ENCODE results near the gene MAGEA10. TPM values are rescaled to one million over a fixed set of nuclear protein-coding genes. Genes with fewer than 3 reads are reported as not detected.

The MAGEA10 gene
- total and polyA plus RNA-seq, 2 of the 8 experiments (the other 6 are each of a cell fraction or from before 2014, with no cell fraction given) = not detected

- Histone ChIP-seq H2BK12ac (ENCODE audit: low read depth, low read length) (no peak overlapping the region), H3K79me1 (ENCODE audit: low read depth, low read length) (no peaks in the 10 kb centered on the region), H2BK120ac (replicated peaks; ENCODE audit: low read depth, low read length) (no peak overlapping the region), H4K91ac (replicated peaks; ENCODE audit: insufficient read length, low read length) (no peak overlapping the region), H3K4ac (replicated peaks; ENCODE audit: insufficient read length, low read depth, low read length) (no peak overlapping the region), H3K27me3 (replicated peaks in 1 of 4; ENCODE audit: control insufficient read depth in 3 of 4, extremely low read depth in 1 of 4, insufficient read depth in 3 of 4, low read length in 3 of 4) (no peaks in the 10 kb centered on the region), H3K14ac (ENCODE audit: insufficient read length) (no peak overlapping the region), H2AK5ac (ENCODE audit: low read depth, low read length) (no peak overlapping the region), H3K4me2 (ENCODE audit: insufficient read depth in 1 of 2, low read depth in 2 of 2, low read length in 2 of 2) (no peak overlapping the region), H3K4me1 (replicated peaks in 1 of 4; ENCODE audit: control insufficient read depth in 3 of 4, insufficient read depth in 4 of 4, low read length in 3 of 4) (no peaks in the 10 kb centered on the region), H2BK5ac (ENCODE audit: low read depth, low read length) (no peak overlapping the region), H4K5ac (ENCODE audit: insufficient read length, low read depth, low read length) (no peak overlapping the region), H4K20me1 (replicated peaks in 1 of 2; ENCODE audit: control insufficient read depth in 1 of 2, insufficient read depth in 2 of 2, low read length in 2 of 2) (no peaks in the 10 kb centered on the region), H3K27ac (ENCODE audit: low read depth, low read length) (no peak overlapping the region), H2BK15ac (ENCODE audit: low read length) (no peak overlapping the region), H3K18ac (ENCODE audit: extremely low read depth, low read length) (no peak overlapping the region), H3K36me3 (ENCODE audit: control insufficient read depth in 2 of 4, insufficient read depth in 4 of 4, low read length in 3 of 4) (no peaks in the 10 kb centered on the region), H3K23me2 (ENCODE audit: low read depth, low read length) (no peaks in the 10 kb centered on the region), H3K56ac (replicated peaks; ENCODE audit: insufficient read length, low read depth, low read length) (no peak overlapping the region), H3K4me3 (ENCODE audit: extremely low read depth in 1 of 4, insufficient read depth in 2 of 4, low read depth in 3 of 4, low read length in 4 of 4) (no peak overlapping the region), H3K79me2 (ENCODE audit: control insufficient read depth in 1 of 2, insufficient read depth in 2 of 2, low read length in 2 of 2) (no peaks in the 10 kb centered on the region), H3K9ac (replicated peaks in 1 of 4; ENCODE audit: extremely low read depth in 1 of 4, low read depth in 3 of 4, low read length in 3 of 4) (no peak overlapping the region), H2BK20ac (ENCODE audit: low read length) (no peak overlapping the region), H4K8ac (ENCODE audit: extremely low read depth, insufficient read depth, low read length) (no peak overlapping the region), H3K23ac (ENCODE audit: insufficient read length) (no peak overlapping the region), H2AFZ (ENCODE audit: low read length) (no peak overlapping the region), H3K9me3 (ENCODE audit: insufficient read depth in 2 of 2, low read depth in 1 of 2, low read length in 1 of 2) (no peaks in the 10 kb centered on the region)
- DNase-seq (ENCODE audit: low read depth in 1 of 2, low spot score in 2 of 2) (no peak), FAIRE-seq (no peak)
- CTCF ChIA-PET (ENCODE audit: partially characterized antibody) = no interaction called here
- TF ChIP-seq BCL11A (IDR thresholded peaks at IDR 0.05; ENCODE audit: low read depth in 2 of 2, low read length in 2 of 2) = no peak
- no peak for TF ChIP-seq GTF2F1 (IDR thresholded peaks at IDR 0.05; ENCODE audit: borderline replicate concordance, low read depth, low read length)
- no peak for TF ChIP-seq KDM5A (IDR thresholded peaks at IDR 0.05; ENCODE audit: low read length)
- TF ChIP-seq TAF1 (IDR thresholded peaks at IDR 0.05; ENCODE audit: low read depth, low read length) = no peak
- TF ChIP-seq BACH1 (IDR thresholded peaks at IDR 0.05; ENCODE audit: low read length) = no peak
- no peak for TF ChIP-seq CTBP2 (IDR thresholded peaks at IDR 0.05; ENCODE audit: borderline replicate concordance, insufficient read depth, insufficient read length, low read length)
- no peak for TF ChIP-seq RXRA (IDR thresholded peaks at IDR 0.05; ENCODE audit: insufficient read depth, low read depth, low read length)
- no peak for TF ChIP-seq CHD2 (IDR thresholded peaks at IDR 0.05; ENCODE audit: low read length)
- no peak for TF ChIP-seq RBBP5 (IDR thresholded peaks at IDR 0.05; ENCODE audit: borderline replicate concordance, low read depth, low read length)
- no peak for TF ChIP-seq ASH2L (IDR thresholded peaks at IDR 0.05; ENCODE audit: low read length)
- TF ChIP-seq TBP (IDR thresholded peaks at IDR 0.05; ENCODE audit: low read depth, low read length) = no peak
- WGBS, 2 experiments (ENCODE audit: extremely low coverage in 1 of 2, insufficient coverage in 1 of 2, insufficient read length in 1 of 2, insufficient replicate concordance in 2 of 2, low coverage in 1 of 2, low lambda C conversion rate in 2 of 2, missing lambda C conversion rate in 1 of 2) = 96% methylated on average over 8 of the region's 9 CpGs; no CpG with 5 or more reads in 1 of the 2 experiments
- POLR2A ChIA-PET (ENCODE audit: partially characterized antibody) = no interaction called here
Measured at GRCh38 chrX:152139589-152139988, 1.2 kb upstream of the MAGEA10 start.

All from H1 (cell line).